GM19468 (cell line): Measurements from ENCODE around the gene ALDH4A1.

Experiments
- ATAC-seq: cut with Tn5 transposase; IDR thresholded peaks from one replicate; pipeline ENCODE4 v1.9.1; 2021; ENCODE audit warnings: mild to moderate bottlenecking, moderate library complexity, moderate number of reproducible peaks; ENCODE audit not compliant: unreplicated experiment; ENCODE audit errors: extremely low read depth

The ALDH4A1 gene

GRCh38 chr1:18902523-18903290 is at the start of gene ALDH4A1:
TSS of gene ALDH4A1 (minus strand) at chr1:18902555. CDS start at chr1:18902523, 32 bp downstream.
- ATAC-seq: peak; percentile 89

- ATAC-seq: no peak
Observed at GRCh38 chr1:18951818-18952391, 49.5 kb upstream of the ALDH4A1 start.

GRCh38 chr1:18951416-18951815 is 49.1 kb upstream of the ALDH4A1 start:
- ATAC-seq: no peak

GRCh38 chr1:18950401-18951026 is 48.2 kb upstream of the ALDH4A1 start:
- ATAC-seq: no peak

GRCh38 chr1:18949686-18950400 is 47.5 kb upstream of the ALDH4A1 start:
- no peak for ATAC-seq

GRCh38 chr1:18948913-18949685 is 46.7 kb upstream of the ALDH4A1 start:
- ATAC-seq: no peak

GRCh38 chr1:18948048-18948912 is 45.9 kb upstream of the ALDH4A1 start:
- ATAC-seq: no peak

- ATAC-seq: no peak
Observed at GRCh38 chr1:18947570-18947969, 45.2 kb upstream of the ALDH4A1 start.

GRCh38 chr1:18946550-18947381 is 44.4 kb upstream of the ALDH4A1 start:
- ATAC-seq: no peak

GRCh38 chr1:18945401-18945849 is 43.1 kb upstream of the ALDH4A1 start:
- no peak for ATAC-seq

GRCh38 chr1:18944810-18945209 is 42.5 kb upstream of the ALDH4A1 start:
- no peak for ATAC-seq

- no peak for ATAC-seq
Observed at GRCh38 chr1:18943914-18944572, 41.7 kb upstream of the ALDH4A1 start.

GRCh38 chr1:18943162-18943561 is 40.8 kb upstream of the ALDH4A1 start:
- no peak for ATAC-seq

- no peak for ATAC-seq
Observed at GRCh38 chr1:18942340-18942739, 40.0 kb upstream of the ALDH4A1 start.

- ATAC-seq: no peak
Observed at GRCh38 chr1:18941221-18942141, 39.1 kb upstream of the ALDH4A1 start.

- no peak for ATAC-seq
Observed at GRCh38 chr1:18940303-18941020, 38.1 kb upstream of the ALDH4A1 start.
